ENCODE data around the gene RMP24.

GRCh38 chr18:35939138-35939537 lies 33.3 kb upstream of the RMP24 start:
- TF ChIP-seq CTCF (IDR thresholded peaks at IDR 0.05 in 8 of 11, conservative IDR thresholded peaks at IDR 0.05 in 3 of 11), result no peak
- no peak for TF ChIP-seq POLR2A (IDR thresholded peaks at IDR 0.05)
- no peak for TF ChIP-seq POLR2AphosphoS5 (IDR thresholded peaks at IDR 0.05)

Data from spleen (tissue), 7 donors.